ENCODE results near the gene RGS4.

The RGS4 gene

DNA sequence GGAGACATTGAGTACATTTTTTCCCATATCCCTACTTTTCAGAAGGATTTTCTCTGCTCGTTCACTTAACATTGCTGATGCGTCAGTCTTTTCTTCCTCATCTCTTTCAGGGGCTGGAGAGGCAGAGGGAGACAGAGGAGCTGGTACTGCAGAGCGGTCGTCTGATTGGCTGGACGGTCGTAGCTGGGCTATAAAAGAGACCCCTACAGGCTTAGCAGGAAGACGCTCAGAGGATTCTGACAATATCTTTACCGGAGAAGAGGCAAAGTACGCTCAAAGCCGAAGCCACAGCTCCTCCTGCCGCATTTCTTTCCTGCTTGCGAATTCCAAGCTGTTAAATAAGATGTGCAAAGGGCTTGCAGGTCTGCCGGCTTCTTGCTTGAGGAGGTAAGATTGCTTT, at the start of gene RGS4:
TSS of gene RGS4 (plus strand) at position 220 of the 400 bp plus-strand sequence. CDS start at position 344, 124 bp downstream.
- H3K4me3 ChIP-seq (ENCODE audit: control insufficient read depth, low read depth, low read length), result peak within 1 kb of the TSS; percentile 68
- peak; percentile 97 for DNase-seq (ENCODE audit: low read depth)

DNA sequence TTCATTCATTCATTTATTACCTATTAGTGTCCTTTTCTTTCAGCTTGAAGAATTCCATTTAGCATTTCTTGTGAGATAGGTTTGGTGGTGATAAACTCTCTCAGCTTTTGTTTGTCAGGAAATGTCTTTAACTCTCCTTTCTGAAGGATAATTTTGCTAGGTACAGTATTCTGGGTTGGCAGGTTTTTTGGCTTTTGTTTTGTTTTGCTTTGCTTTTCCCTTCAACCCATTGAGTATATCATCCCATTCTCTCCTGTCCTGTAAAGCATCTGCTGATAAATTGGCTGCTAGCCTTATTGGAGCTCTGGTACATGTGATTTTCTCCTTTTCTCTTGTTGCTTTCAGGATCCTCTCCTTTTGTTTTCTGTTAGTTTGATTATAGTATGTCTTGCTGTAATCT, 47.0 kb upstream of the RGS4 start:
- TF ChIP-seq, protein P1, sequence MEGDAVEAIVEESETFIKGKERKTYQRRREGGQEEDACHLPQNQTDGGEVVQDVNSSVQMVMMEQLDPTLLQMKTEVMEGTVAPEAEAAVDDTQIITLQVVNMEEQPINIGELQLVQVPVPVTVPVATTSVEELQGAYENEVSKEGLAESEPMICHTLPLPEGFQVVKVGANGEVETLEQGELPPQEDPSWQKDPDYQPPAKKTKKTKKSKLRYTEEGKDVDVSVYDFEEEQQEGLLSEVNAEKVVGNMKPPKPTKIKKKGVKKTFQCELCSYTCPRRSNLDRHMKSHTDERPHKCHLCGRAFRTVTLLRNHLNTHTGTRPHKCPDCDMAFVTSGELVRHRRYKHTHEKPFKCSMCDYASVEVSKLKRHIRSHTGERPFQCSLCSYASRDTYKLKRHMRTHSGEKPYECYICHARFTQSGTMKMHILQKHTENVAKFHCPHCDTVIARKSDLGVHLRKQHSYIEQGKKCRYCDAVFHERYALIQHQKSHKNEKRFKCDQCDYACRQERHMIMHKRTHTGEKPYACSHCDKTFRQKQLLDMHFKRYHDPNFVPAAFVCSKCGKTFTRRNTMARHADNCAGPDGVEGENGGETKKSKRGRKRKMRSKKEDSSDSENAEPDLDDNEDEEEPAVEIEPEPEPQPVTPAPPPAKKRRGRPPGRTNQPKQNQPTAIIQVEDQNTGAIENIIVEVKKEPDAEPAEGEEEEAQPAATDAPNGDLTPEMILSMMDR (conservative IDR thresholded peaks at IDR 0.05; ENCODE audit: control insufficient read depth, insufficient read depth, low read depth, low read length), result no peak
- H3K4me3 ChIP-seq (ENCODE audit: control insufficient read depth, low read depth, low read length), result no peak overlapping the region
- DNase-seq (ENCODE audit: low read depth), result no peak

More for the DNA sequence above, at the start of gene RGS4:
- TF ChIP-seq, protein P1 (conservative IDR thresholded peaks at IDR 0.05; ENCODE audit: control insufficient read depth, insufficient read depth, low read depth, low read length), result peak; percentile 71

DNA sequence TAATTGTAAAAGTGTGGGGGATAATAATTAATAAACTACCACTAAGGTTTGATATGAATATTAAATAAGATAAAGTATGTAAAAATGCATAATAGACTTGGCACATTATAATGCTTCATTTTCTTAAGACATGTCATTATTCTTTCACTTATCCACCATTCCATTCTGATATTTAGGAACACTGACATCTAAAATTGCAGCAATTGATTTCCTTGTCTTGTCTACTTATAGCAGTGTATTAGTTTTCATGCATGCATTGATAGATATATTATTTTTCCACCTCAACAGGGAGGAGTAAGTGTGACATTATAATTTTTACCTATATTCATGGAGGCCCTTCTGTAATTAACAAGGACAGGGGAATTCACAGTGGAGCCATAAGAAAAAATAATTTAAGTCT, 41.6 kb upstream of the RGS4 start:
- TF ChIP-seq, protein P1 (conservative IDR thresholded peaks at IDR 0.05; ENCODE audit: control insufficient read depth, insufficient read depth, low read depth, low read length), result no peak
- DNase-seq (ENCODE audit: low read depth), result no peak
- no peak overlapping the region for H3K4me3 ChIP-seq (ENCODE audit: control insufficient read depth, low read depth, low read length)

DNA sequence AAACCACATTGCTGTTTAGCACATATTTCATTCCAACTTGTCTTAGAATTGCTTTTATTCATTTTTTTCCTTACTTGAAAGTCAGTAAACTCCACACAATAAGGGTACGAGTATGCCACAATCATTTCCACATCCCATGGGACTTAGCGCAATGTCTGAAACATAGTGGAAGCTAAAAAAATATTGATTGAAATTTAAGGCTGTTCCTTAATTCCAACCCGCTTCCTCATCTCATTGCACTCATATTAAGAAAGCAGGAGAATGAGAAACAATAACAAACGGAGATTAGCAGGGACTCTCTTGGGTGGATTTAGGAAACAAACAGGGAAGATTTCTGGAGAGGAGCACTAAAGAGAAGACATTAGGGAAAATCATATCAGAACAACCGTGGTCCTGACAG, 39.3 kb upstream of the RGS4 start:
- TF ChIP-seq, protein P1 (conservative IDR thresholded peaks at IDR 0.05; ENCODE audit: control insufficient read depth, insufficient read depth, low read depth, low read length), result no peak
- no peak for DNase-seq (ENCODE audit: low read depth)

DNA sequence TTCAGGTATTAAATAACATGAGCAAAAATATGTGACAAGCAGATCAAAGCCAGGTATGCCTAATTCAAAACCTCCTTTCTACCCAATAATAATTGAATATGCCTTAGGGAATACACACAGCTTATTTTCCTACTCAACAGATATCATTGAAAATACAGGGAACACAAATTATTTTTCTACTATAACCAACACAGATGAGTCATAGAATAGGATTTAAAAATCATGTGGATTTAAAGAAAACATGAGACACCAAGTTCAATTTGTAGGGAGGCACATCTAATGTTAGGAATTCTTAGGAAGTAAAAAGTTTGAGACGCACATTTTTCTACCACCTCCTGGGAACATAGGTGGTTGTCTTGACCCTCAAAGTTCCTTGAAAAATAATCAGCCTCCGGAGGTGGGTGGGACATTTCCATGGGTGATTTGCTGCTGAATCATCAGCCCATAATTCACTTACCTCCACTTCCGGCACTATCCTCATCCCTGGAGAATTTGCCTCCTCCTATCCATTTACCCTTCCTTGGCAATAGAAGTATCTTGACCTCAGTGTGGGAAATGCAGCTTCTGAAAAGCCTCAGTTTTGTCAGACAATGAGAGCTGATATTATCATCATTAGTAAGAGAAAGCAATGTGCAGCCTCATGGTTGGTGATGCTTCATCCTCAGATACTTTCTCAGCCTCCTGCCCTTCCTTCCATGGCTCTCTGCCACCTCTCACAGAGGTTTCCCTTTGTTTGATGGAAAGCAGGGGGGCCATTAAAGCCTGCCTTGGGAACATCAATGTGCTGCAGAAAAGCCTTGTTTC, 33.5 kb upstream of the RGS4 start:
- TF ChIP-seq, protein P1 (conservative IDR thresholded peaks at IDR 0.05; ENCODE audit: control insufficient read depth, insufficient read depth, low read depth, low read length), result no peak
- H3K4me3 ChIP-seq (ENCODE audit: control insufficient read depth, low read depth, low read length), result peak overlapping the region; percentile 6
- DNase-seq (ENCODE audit: low read depth), result peak; percentile 92

More for the DNA sequence above, 39.3 kb upstream of the RGS4 start:
- H3K4me3 ChIP-seq (ENCODE audit: control insufficient read depth, low read depth, low read length), result no peak overlapping the region

DNA sequence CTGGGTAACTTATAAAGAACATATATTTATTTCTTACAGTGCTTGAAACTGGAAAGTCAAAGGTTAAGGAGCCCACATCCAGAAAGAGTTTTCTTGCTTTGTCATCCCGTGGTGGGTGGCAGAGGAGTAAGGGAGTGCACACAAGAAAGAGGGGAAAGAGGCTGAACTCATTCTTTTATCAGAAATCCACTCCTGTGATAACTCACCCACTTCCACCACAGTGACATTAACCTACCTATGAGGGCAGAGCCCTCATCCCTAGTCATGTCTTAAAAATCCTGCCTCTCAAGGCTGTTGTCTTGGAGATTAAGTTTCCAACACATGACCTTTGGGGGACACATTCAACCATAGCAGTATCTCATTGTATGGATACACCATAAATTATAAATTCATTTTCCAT, 32.5 kb upstream of the RGS4 start:
- no peak for DNase-seq (ENCODE audit: low read depth)
- H3K4me3 ChIP-seq (ENCODE audit: control insufficient read depth, low read depth, low read length), result no peak overlapping the region
- TF ChIP-seq, protein P1 (conservative IDR thresholded peaks at IDR 0.05; ENCODE audit: control insufficient read depth, insufficient read depth, low read depth, low read length), result no peak

Data from fibroblast of mammary gland (primary cell).